ENCODE data around the gene DOK7.

DOK7 gene

DNA sequence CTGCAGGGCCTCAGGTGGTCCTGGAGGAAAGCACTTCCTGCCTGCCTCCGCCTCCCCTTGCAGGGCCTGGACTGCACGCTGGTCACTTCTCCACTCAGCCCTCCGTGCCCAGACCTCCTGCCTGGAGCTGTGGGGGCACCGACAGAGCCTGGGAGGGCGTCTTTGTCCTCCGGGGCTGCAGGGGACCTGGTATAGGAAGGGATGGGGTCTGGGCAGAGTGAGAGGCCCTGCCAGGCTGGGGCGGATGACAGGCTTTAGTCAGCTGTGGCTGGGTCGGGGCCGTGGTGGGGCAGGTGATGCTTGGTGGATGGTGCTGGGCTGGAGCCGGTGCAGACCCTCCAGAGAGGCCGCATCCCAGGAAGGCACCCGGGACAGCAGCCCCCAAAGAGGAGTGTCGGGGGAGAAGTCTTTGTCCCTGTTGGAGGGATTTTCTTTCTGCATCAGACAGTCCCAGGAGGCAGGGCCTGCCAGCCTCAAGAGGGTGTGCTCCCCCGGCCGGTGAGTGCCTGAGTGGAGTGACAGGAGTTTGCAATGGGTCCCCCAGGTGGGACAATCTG is 1.3 kb downstream of the DOK7 start:
- no peak for DNase-seq (ENCODE audit: low read depth)
- TF ChIP-seq, protein P1, sequence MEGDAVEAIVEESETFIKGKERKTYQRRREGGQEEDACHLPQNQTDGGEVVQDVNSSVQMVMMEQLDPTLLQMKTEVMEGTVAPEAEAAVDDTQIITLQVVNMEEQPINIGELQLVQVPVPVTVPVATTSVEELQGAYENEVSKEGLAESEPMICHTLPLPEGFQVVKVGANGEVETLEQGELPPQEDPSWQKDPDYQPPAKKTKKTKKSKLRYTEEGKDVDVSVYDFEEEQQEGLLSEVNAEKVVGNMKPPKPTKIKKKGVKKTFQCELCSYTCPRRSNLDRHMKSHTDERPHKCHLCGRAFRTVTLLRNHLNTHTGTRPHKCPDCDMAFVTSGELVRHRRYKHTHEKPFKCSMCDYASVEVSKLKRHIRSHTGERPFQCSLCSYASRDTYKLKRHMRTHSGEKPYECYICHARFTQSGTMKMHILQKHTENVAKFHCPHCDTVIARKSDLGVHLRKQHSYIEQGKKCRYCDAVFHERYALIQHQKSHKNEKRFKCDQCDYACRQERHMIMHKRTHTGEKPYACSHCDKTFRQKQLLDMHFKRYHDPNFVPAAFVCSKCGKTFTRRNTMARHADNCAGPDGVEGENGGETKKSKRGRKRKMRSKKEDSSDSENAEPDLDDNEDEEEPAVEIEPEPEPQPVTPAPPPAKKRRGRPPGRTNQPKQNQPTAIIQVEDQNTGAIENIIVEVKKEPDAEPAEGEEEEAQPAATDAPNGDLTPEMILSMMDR (IDR thresholded peaks at IDR 0.05; ENCODE audit: low read depth, low read length, missing control alignments), result no peak
- no peak overlapping the region for H3K4me3 ChIP-seq (ENCODE audit: low read depth, low read length)

DNA sequence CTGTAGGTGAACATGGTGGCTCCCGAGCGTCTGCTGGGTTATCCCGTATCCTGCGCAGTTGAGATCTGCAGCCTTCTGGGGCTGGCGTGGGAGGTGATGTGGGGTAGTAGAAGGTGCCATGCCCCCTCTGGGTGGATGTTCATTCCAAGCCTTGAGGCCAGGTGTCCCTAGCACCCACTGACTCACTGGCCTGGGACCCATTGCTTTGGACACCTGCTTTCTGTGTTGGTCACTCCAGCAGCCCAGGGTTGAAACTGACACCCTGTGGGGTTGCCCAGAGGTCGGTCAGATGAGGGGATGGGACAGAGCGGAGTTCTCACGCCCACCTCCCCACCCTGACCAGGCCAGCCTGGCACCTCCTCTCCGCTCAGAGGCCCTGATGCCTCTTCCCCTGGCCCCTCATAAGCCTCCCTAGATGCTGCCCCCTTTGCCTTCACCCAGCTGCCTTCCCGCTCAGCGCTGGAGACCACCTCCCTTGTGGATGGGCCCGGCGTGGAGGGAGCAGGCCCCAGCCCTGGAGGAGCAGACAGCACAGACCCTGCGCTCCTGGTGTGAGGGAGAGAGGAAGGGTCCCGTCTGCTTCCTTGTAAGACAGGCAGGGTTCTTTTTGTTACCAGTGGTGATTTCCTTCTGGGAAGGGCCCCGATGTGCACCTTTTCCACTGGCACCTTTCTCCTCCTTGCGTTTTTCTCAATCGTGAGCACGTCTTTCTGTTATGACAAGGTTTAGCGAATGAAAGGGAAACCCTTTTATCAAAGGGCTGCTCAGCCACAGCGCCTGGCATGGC is 2.0 kb downstream of the DOK7 start:
- DNase-seq (ENCODE audit: low read depth), result no peak
- TF ChIP-seq, protein P1 (IDR thresholded peaks at IDR 0.05; ENCODE audit: low read depth, low read length, missing control alignments), result no peak
- no peak overlapping the region for H3K4me3 ChIP-seq (ENCODE audit: low read depth, low read length)

DNA sequence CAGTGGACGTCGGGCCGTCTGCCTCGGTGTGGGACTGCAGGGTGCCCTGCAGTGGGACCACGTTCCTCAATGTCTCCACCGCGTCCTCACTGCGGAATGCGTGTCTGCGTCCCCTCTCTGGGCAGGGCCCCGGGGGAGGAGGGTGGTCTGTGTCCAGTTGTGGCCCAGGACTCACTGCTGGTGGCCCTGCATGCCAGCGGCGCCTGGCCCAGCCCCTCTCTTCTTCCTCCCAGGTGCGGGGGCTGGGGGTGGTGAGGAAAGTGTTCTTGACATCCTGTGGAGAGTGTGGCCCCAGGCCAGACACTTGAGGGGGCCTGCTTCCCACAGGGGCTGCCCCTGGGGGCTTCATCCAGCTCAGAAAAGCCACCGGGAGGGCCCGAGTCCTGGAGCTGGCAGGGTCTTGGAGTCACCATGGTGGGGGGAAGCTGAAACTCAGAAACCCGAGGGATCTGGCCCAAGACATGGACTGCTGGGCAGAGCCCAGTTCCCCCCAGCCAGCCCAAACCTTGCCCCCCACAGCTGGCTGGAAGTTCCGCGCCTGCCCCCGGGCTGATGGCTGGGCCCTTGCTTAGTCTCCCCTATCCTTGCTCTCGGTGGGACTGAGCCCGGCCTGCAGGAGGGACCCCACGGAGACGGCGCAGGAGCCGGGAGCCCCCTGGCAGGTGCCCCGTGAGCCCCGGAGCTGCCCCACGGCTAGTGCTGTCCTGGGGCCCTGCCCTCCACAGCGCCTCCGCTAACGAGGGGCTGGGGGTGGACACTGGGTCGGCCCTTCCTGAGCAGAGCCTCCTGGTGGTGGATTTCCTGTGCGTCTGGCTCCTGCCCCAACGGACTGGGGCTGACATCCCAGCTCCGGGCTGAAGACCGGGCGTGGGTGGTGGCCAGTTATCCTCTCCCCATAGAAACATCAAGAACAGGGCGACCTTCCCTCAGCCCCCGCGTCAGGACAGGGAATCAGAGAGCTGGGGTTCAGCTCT is 2.9 kb downstream of the DOK7 start:
- TF ChIP-seq, protein P1 (IDR thresholded peaks at IDR 0.05; ENCODE audit: low read depth, low read length, missing control alignments), result no peak
- H3K4me3 ChIP-seq (ENCODE audit: low read depth, low read length), result no peak overlapping the region
- no peak for DNase-seq (ENCODE audit: low read depth)

DNA sequence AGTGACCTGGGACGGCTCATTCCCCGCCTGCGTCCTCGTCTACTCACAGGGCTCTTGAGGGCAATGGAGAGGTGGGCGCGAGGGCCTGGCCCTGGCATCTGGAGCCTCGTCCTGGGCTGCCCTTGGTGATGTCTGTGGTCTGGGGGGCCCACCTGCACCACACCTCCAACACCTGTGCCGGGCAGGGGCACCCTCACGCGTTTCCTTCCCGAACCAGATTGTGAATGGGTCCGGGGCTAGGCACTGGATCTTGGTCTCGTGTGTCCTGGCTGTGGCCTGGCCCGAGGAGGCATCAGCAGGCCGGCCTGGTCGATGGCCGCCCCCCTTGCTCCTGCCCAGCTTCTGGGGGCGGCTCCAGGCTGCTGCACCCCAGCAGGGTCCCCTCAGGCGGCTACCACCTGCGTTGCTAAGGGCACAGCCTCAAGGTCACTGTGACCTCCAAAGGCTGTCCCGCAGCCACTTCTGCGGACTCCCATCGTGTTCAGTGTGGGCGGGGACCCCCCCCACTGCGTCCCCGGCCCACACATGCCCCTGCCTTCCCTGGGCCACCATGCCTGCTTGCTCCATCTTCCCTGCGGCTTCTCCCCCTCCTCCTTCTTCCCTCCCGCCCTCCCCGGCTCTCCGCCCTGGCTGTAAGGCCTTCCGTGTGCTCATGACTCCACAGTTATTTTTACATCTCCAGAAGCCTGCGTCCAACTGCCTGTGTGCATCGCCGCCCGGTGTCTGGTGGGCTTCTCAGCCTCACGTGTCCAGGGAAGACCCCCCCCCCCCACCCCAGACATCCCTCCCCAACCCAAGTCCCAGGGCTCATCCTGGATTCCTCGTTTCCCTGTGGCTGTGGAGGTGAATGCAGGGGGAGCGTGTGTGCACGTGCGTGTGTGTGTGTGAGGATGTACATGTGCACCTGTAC is 3.8 kb downstream of the DOK7 start:
- TF ChIP-seq, protein P1 (IDR thresholded peaks at IDR 0.05; ENCODE audit: low read depth, low read length, missing control alignments), result no peak
- DNase-seq (ENCODE audit: low read depth), result no peak
- no peak overlapping the region for H3K4me3 ChIP-seq (ENCODE audit: low read depth, low read length)

DNA sequence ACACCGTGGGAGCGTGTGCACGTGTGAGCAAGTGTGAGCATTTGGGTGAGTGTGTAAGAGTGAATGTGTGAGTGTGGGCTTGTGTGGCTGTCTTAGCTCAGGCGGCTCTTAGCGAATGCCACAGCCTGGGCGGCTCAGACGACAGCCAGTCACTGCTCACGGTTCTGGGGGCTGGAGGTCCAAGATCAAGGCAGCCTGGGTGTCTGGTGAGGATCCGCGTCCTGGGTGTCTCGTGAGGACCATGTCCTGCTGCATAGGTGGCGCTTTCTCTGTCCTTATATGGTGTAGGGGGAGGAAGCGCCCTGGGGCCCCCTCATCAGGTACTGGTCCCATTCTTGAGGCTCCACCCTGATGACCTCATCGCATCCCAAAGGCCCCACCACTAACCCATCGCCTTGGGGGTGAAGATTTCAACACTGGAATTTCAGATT is 4.5 kb downstream of the DOK7 start:
- DNase-seq (ENCODE audit: low read depth), result no peak
- H3K4me3 ChIP-seq (ENCODE audit: low read depth, low read length), result no peak overlapping the region
- TF ChIP-seq, protein P1 (IDR thresholded peaks at IDR 0.05; ENCODE audit: low read depth, low read length, missing control alignments), result no peak

DNA sequence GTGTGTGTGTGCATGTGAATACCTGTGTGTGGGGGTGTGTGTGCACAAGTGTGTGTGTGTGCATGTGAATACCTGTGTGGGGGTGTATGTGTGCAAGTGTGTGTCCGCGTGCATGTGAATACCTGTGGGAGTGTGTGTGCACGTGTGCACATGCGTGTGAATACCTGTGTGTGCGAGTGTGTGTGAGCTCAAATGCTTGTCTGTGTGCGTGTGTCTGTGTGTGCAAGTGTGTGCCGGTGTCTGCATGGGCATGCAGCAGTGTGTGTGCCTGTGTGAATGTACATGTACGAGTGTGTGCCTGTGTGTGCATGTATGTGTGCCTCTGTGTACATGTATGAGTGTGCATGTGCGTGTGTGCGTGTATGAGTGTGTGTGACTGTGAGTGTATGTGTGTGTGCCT is 5.0 kb downstream of the DOK7 start:
- TF ChIP-seq, protein P1 (IDR thresholded peaks at IDR 0.05; ENCODE audit: low read depth, low read length, missing control alignments), result no peak
- no peak for DNase-seq (ENCODE audit: low read depth)
- H3K4me3 ChIP-seq (ENCODE audit: low read depth, low read length), result no peak overlapping the region

All from GM12864 (cell line).